ENCODE results near the gene SNRPB. TPM values are rescaled to one million over a fixed set of nuclear protein-coding genes. Genes with fewer than 3 reads are reported as not detected.

The SNRPB gene
- total and polyA plus RNA-seq, 2 of the 13 experiments (the other 11 are each of a cell fraction or from before 2014, with no cell fraction given), result 473 to 844 TPM

DNA sequence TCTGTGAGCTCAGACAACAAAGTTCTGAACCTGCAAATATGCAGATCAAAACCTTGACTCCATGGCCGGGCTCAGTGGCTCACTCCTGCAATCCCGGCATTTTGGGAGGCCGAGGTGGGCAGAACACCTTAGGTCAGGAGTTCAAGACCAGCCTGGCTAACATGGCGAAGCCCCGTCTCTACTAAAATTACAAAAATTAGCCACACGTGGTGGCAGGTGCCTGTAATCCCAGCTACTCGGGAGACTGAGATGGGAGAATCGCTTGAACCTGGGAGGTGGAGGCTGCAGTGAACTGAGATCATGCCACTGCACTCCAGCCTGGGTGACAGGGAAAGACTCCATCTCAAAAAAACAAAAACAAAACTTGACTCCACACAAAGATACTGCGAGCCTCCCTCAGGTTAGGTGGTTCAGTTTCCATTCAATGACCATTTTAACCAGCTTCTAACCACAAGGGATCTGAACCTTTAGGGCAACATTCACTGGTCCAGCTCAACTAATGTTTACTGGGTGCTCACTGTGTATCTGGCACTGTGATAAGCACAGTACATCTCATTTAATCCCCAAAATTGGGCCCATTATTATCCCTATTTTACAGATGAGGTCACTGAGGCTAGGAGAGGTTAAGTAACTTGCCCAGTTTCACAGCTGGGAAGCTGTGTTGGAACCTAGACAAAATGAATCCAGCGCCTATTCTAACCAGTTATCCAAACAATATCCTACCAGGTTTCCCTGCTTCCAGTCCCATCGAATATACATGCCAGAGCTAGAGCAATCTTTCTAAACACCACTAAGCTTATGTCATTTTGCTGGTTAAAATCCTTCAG lies 1.8 kb downstream of the SNRPB start (continued):
- TF ChIP-seq ZNF232 (CRISPR knock-in tag; IDR thresholded peaks at IDR 0.05; ENCODE audit: borderline replicate concordance) (no peak), ZNF782 (CRISPR knock-in tag; IDR thresholded peaks at IDR 0.05; ENCODE audit: borderline replicate concordance) (0 out of 2 replicates have a peak, but pooled peaks have one; percentile 32), ZNF510 (CRISPR knock-in tag; IDR thresholded peaks at IDR 0.05; ENCODE audit: low read depth) (no peak), ZNF484 (CRISPR knock-in tag; IDR thresholded peaks at IDR 0.05; ENCODE audit: borderline replicate concordance, low read depth) (no peak), IRF2 (CRISPR knock-in tag; IDR thresholded peaks at IDR 0.05) (no peak), ZNF678 (CRISPR knock-in tag; IDR thresholded peaks at IDR 0.05) (0 out of 2 replicates have a peak, but pooled peaks have one; percentile 45), TARDBP (CRISPR knock-in tag; IDR thresholded peaks at IDR 0.05) (no peak), ZNF781 (CRISPR knock-in tag; IDR thresholded peaks at IDR 0.05; ENCODE audit: borderline replicate concordance, not compliant biosample characterization) (no peak), ZFP37 (CRISPR knock-in tag; IDR thresholded peaks at IDR 0.05; ENCODE audit: borderline replicate concordance) (peak; percentile 30; the same call in 1 of the 2 replicates), EED (CRISPR knock-in tag; IDR thresholded peaks at IDR 0.05) (no peak), ATF1 (CRISPR knock-in tag; IDR thresholded peaks at IDR 0.05) (0 out of 2 replicates have a peak, but pooled peaks have one; percentile 29), ZSCAN29 (CRISPR knock-in tag; conservative IDR thresholded peaks at IDR 0.05) (0 out of 2 replicates have a peak, but pooled peaks have one; percentile 40), NFATC3 (CRISPR knock-in tag; IDR thresholded peaks at IDR 0.05) (no peak), PRDM10 (CRISPR knock-in tag; IDR thresholded peaks at IDR 0.05; ENCODE audit: low read depth) (0 out of 2 replicates have a peak, but pooled peaks have one; percentile 20), ZFP91 (CRISPR knock-in tag; IDR thresholded peaks at IDR 0.05; ENCODE audit: borderline replicate concordance) (0 out of 2 replicates have a peak, but pooled peaks have one; percentile 24), FIP1L1 (IDR thresholded peaks at IDR 0.05; ENCODE audit: borderline replicate concordance, insufficient read depth, low read depth, low read length) (no peak), ZNF136 (CRISPR knock-in tag; IDR thresholded peaks at IDR 0.05; ENCODE audit: low read depth) (no peak), SRF (IDR thresholded peaks at IDR 0.05; ENCODE audit: low read depth, low read length) (no peak), ATM (IDR thresholded peaks at IDR 0.05; ENCODE audit: borderline replicate concordance) (no peak)
- TF ChIP-seq, protein P1, sequence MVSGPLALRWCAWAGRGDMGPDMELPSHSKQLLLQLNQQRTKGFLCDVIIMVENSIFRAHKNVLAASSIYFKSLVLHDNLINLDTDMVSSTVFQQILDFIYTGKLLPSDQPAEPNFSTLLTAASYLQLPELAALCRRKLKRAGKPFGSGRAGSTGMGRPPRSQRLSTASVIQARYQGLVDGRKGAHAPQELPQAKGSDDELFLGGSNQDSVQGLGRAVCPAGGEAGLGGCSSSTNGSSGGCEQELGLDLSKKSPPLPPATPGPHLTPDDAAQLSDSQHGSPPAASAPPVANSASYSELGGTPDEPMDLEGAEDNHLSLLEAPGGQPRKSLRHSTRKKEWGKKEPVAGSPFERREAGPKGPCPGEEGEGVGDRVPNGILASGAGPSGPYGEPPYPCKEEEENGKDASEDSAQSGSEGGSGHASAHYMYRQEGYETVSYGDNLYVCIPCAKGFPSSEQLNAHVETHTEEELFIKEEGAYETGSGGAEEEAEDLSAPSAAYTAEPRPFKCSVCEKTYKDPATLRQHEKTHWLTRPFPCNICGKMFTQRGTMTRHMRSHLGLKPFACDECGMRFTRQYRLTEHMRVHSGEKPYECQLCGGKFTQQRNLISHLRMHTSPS (CRISPR knock-in tag; IDR thresholded peaks at IDR 0.05; ENCODE audit: low read depth), result no peak
- TF ChIP-seq, protein P2, sequence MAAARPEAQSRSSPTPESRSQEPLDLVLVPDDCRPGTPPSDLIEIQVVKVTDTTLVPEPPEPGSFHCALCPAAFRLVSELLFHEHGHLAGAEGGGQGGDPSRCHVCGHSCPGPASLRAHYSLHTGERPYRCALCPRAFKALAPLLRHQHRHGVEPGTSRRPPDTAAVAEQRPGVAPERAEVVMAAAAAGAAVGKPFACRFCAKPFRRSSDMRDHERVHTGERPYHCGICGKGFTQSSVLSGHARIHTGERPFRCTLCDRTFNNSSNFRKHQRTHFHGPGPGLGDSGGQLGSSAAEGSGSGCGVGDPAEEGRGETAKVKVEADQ (CRISPR knock-in tag; IDR thresholded peaks at IDR 0.05; ENCODE audit: borderline replicate concordance), result no peak
